ENCODE results near the gene RAX. TPM values are rescaled to one million over a fixed set of nuclear protein-coding genes. Genes with fewer than 3 reads are reported as not detected.

Gene RAX
- total RNA-seq, 1 donor from 2014 or later, result not detected

- intact Hi-C loops (cut with DNase I), result no loop called here
Observed at GRCh38 chr18:59306640-59307039, 33.4 kb upstream of the RAX start.

GRCh38 chr18:59305295-59305694, 32.0 kb upstream of the RAX start:
- Histone ChIP-seq H3K4me1 (no peaks in the 10 kb centered on the region), H3K9me3 (no peaks in the 10 kb centered on the region), H3K27me3 (no peaks in the 10 kb centered on the region), H3K27ac (no peak overlapping the region), H3K4me3 (no peak overlapping the region), H3K36me3 (no peaks in the 10 kb centered on the region)
- intact Hi-C loops (cut with DNase I), result no loop called here
- TF ChIP-seq CTCF (IDR thresholded peaks at IDR 0.05), result no peak
- DNase-seq (ENCODE audit: low spot score in 2 of 2), result no peak

More at GRCh38 chr18:59306640-59307039, 33.4 kb upstream of the RAX start:
- no peaks in the 10 kb centered on the region for H3K4me1 ChIP-seq
- no peaks in the 10 kb centered on the region for H3K9me3 ChIP-seq
- no peak for TF ChIP-seq CTCF (IDR thresholded peaks at IDR 0.05)
- no peak overlapping the region for H3K27ac ChIP-seq
- no peak for DNase-seq (ENCODE audit: low spot score in 2 of 2)
- no peaks in the 10 kb centered on the region for H3K36me3 ChIP-seq
- no peaks in the 10 kb centered on the region for H3K27me3 ChIP-seq
- no peak overlapping the region for H3K4me3 ChIP-seq

- no peaks in the 10 kb centered on the region for H3K27me3 ChIP-seq
Observed at GRCh38 chr18:59303656-59304195, 30.5 kb upstream of the RAX start.

GRCh38 chr18:59303006-59303405, 29.8 kb upstream of the RAX start:
- no peak for TF ChIP-seq CTCF (IDR thresholded peaks at IDR 0.05)
- DNase-seq (ENCODE audit: low spot score in 2 of 2), result no peak
- Histone ChIP-seq H3K9me3 (no peaks in the 10 kb centered on the region), H3K27ac (no peak overlapping the region), H3K27me3 (no peaks in the 10 kb centered on the region), H3K4me1 (no peaks in the 10 kb centered on the region), H3K4me3 (no peak overlapping the region), H3K36me3 (no peaks in the 10 kb centered on the region)
- intact Hi-C loops (cut with DNase I), result no loop called here

More at GRCh38 chr18:59303656-59304195, 30.5 kb upstream of the RAX start:
- Histone ChIP-seq H3K4me1 (no peaks in the 10 kb centered on the region), H3K27ac (no peak overlapping the region), H3K4me3 (no peak overlapping the region), H3K36me3 (no peaks in the 10 kb centered on the region), H3K9me3 (no peaks in the 10 kb centered on the region)
- intact Hi-C loops (cut with DNase I), result no loop called here
- DNase-seq (ENCODE audit: low spot score in 2 of 2), result no peak
- TF ChIP-seq CTCF (IDR thresholded peaks at IDR 0.05), result no peak

- no peaks in the 10 kb centered on the region for H3K4me1 ChIP-seq
- no peak overlapping the region for H3K27ac ChIP-seq
- no peak for DNase-seq (ENCODE audit: low spot score in 2 of 2)
- TF ChIP-seq CTCF (IDR thresholded peaks at IDR 0.05), result no peak
- no peaks in the 10 kb centered on the region for H3K36me3 ChIP-seq
- H3K27me3 ChIP-seq, result no peaks in the 10 kb centered on the region
- intact Hi-C loops (cut with DNase I), result no loop called here
- H3K9me3 ChIP-seq, result no peaks in the 10 kb centered on the region
- no peak overlapping the region for H3K4me3 ChIP-seq
Observed at GRCh38 chr18:59301929-59302328, 28.7 kb upstream of the RAX start.

All from ascending aorta (tissue), 2 donors.